ENCODE results near the gene HMGN2. TPM values are rescaled to one million over a fixed set of nuclear protein-coding genes. Genes with fewer than 3 reads are reported as not detected.
A peak's percentile ranks its signal among the peaks of the same experiment; 100 is the strongest.

The HMGN2 gene
- total and polyA plus RNA-seq, 2 experiments from 2014 or later = 330 to 1,122 TPM

DNA sequence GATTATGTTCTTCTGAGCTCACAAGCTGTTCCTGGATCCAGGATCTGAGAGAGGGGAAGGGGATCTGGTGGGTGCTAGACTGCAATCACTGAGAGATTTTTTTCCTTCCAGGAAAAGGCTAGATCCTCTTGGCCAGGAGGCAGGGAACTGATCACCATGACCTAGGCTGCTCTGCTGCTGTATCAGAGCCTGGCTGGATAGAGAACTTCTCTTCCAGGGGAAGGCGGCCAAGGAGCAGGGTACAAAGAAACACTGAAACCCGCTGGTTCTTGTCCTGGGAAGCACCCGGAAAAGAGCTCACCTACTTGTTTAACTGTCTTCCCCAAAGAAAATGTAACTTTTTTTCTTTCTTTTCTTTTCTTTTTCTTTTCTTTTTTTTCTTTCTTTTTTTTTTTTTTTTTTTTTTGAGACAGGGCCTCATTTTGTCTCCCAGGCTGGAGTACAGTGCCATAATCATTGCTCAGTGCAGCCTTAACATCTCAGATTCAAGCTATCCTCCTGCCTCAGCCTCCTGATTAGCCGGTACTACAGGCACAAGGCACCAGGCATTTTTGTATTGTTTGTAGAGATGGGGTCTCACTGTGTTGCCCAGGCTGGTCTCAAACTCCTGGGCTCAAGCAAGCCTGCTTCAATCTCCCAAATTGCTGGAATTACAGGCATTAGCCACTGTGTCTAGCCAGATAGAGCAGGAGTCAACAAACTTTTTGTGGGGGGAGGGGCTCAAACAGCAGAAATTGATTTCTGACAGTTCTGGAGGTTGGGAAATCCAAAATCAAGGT lies 44.9 kb downstream of the HMGN2 start (continued):
- TF ChIP-seq, protein P1, sequence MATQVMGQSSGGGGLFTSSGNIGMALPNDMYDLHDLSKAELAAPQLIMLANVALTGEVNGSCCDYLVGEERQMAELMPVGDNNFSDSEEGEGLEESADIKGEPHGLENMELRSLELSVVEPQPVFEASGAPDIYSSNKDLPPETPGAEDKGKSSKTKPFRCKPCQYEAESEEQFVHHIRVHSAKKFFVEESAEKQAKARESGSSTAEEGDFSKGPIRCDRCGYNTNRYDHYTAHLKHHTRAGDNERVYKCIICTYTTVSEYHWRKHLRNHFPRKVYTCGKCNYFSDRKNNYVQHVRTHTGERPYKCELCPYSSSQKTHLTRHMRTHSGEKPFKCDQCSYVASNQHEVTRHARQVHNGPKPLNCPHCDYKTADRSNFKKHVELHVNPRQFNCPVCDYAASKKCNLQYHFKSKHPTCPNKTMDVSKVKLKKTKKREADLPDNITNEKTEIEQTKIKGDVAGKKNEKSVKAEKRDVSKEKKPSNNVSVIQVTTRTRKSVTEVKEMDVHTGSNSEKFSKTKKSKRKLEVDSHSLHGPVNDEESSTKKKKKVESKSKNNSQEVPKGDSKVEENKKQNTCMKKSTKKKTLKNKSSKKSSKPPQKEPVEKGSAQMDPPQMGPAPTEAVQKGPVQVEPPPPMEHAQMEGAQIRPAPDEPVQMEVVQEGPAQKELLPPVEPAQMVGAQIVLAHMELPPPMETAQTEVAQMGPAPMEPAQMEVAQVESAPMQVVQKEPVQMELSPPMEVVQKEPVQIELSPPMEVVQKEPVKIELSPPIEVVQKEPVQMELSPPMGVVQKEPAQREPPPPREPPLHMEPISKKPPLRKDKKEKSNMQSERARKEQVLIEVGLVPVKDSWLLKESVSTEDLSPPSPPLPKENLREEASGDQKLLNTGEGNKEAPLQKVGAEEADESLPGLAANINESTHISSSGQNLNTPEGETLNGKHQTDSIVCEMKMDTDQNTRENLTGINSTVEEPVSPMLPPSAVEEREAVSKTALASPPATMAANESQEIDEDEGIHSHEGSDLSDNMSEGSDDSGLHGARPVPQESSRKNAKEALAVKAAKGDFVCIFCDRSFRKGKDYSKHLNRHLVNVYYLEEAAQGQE (IDR thresholded peaks at IDR 0.05; ENCODE audit: unreplicated experiment) = no peak
- no peak for TF ChIP-seq NANOG (IDR thresholded peaks at IDR 0.05; ENCODE audit: borderline replicate concordance)

DNA sequence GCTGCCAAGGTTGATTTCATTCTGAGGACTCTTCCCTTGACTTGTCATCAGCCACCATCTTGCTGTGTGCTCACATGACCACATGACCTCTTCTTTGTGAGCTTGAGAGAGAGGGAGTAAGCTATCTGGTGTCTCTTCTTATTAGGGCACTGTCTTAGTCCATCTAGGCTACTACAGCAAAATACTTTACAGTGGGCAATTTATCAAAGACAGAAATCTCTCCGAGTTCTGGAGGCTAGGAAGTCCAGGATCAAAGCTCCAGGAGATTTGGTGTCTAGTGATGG lies 45.5 kb downstream of the HMGN2 start:
- Mint-ChIP-seq H3K4me3 (no peak overlapping the region), H3K27me3 (ENCODE audit: insufficient read depth, low read depth, poor library complexity) (peaks cover 14% of the 10 kb centered on the region), H3K36me3 (ENCODE audit: low read depth) (no peaks in the 10 kb centered on the region), H3K9me3 (no peaks in the 10 kb centered on the region; the same call in 2 of the 3 replicates), H3K4me1 (peaks cover 9% of the 10 kb centered on the region; the same call in 2 of the 3 replicates), H3K27ac (no peak overlapping the region)
- 0 out of 2 replicates have a peak overlapping the region, but pooled peaks have one; percentile 56 for H2AFZ ChIP-seq
- H3K4me3 ChIP-seq = no peak overlapping the region
- H4K20me1 ChIP-seq (replicated peaks; ENCODE audit: insufficient read depth) = no peaks in the 10 kb centered on the region
- no peaks in the 10 kb centered on the region for H3K36me3 ChIP-seq (ENCODE audit: insufficient read depth)
- no peaks in the 10 kb centered on the region for H3K27me3 ChIP-seq (ENCODE audit: insufficient read depth)
- H3F3A ChIP-seq (replicated peaks; ENCODE audit: low read depth) = no peaks in the 10 kb centered on the region
- H3K9me2 ChIP-seq (ENCODE audit: insufficient read depth) = no peaks in the 10 kb centered on the region
- DNase-seq (ENCODE audit: low spot score) (no peak), ATAC-seq (no peak)
- H3K79me2 ChIP-seq (replicated peaks; ENCODE audit: insufficient read depth) = no peaks in the 10 kb centered on the region
- H3K4me2 ChIP-seq = no peak overlapping the region
- H3K27ac ChIP-seq (ENCODE audit: low read depth) = no peak overlapping the region
- H3K4me1 ChIP-seq (ENCODE audit: insufficient read depth) = peaks cover 8% of the 10 kb centered on the region
- TF ChIP-seq EZH2 (IDR thresholded peaks at IDR 0.05; ENCODE audit: low read depth, unreplicated experiment) (no peak), STAT1 (IDR thresholded peaks at IDR 0.05; ENCODE audit: unreplicated experiment) (no peak), POLR2AphosphoS5 (IDR thresholded peaks at IDR 0.05; ENCODE audit: low read depth) (no peak), EZH2phosphoT487 (IDR thresholded peaks at IDR 0.05; ENCODE audit: unreplicated experiment) (no peak), JUNB (IDR thresholded peaks at IDR 0.05; ENCODE audit: unreplicated experiment) (no peak), CREB1 (CRISPR knock-in tag; IDR thresholded peaks at IDR 0.05; ENCODE audit: low read depth) (no peak)
- TF ChIP-seq, protein P2, sequence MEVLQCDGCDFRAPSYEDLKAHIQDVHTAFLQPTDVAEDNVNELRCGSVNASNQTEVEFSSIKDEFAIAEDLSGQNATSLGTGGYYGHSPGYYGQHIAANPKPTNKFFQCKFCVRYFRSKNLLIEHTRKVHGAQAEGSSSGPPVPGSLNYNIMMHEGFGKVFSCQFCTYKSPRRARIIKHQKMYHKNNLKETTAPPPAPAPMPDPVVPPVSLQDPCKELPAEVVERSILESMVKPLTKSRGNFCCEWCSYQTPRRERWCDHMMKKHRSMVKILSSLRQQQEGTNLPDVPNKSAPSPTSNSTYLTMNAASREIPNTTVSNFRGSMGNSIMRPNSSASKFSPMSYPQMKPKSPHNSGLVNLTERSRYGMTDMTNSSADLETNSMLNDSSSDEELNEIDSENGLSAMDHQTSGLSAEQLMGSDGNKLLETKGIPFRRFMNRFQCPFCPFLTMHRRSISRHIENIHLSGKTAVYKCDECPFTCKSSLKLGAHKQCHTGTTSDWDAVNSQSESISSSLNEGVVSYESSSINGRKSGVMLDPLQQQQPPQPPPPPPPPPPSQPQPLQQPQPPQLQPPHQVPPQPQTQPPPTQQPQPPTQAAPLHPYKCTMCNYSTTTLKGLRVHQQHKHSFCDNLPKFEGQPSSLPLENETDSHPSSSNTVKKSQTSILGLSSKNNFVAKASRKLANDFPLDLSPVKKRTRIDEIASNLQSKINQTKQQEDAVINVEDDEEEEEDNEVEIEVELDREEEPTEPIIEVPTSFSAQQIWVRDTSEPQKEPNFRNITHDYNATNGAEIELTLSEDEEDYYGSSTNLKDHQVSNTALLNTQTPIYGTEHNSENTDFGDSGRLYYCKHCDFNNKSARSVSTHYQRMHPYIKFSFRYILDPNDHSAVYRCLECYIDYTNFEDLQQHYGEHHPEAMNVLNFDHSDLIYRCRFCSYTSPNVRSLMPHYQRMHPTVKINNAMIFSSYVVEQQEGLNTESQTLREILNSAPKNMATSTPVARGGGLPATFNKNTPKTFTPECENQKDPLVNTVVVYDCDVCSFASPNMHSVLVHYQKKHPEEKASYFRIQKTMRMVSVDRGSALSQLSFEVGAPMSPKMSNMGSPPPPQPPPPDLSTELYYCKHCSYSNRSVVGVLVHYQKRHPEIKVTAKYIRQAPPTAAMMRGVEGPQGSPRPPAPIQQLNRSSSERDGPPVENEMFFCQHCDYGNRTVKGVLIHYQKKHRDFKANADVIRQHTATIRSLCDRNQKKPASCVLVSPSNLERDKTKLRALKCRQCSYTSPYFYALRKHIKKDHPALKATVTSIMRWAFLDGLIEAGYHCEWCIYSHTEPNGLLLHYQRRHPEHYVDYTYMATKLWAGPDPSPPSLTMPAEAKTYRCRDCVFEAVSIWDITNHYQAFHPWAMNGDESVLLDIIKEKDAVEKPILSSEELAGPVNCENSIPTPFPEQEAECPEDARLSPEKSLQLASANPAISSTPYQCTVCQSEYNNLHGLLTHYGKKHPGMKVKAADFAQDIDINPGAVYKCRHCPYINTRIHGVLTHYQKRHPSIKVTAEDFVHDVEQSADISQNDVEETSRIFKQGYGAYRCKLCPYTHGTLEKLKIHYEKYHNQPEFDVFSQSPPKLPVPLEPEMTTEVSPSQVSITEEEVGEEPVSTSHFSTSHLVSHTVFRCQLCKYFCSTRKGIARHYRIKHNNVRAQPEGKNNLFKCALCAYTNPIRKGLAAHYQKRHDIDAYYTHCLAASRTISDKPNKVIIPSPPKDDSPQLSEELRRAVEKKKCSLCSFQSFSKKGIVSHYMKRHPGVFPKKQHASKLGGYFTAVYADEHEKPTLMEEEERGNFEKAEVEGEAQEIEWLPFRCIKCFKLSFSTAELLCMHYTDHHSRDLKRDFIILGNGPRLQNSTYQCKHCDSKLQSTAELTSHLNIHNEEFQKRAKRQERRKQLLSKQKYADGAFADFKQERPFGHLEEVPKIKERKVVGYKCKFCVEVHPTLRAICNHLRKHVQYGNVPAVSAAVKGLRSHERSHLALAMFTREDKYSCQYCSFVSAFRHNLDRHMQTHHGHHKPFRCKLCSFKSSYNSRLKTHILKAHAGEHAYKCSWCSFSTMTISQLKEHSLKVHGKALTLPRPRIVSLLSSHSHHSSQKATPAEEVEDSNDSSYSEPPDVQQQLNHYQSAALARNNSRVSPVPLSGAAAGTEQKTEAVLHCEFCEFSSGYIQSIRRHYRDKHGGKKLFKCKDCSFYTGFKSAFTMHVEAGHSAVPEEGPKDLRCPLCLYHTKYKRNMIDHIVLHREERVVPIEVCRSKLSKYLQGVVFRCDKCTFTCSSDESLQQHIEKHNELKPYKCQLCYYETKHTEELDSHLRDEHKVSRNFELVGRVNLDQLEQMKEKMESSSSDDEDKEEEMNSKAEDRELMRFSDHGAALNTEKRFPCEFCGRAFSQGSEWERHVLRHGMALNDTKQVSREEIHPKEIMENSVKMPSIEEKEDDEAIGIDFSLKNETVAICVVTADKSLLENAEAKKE (CRISPR knock-in tag; IDR thresholded peaks at IDR 0.05) = no peak
- TF ChIP-seq, protein P1 (IDR thresholded peaks at IDR 0.05; ENCODE audit: unreplicated experiment) = no peak
